ENCODE results near the gene ARFGEF3. TPM values are rescaled to one million over a fixed set of nuclear protein-coding genes. Genes with fewer than 3 reads are reported as not detected.

Gene ARFGEF3
- total RNA-seq, 2 donors from 2014 or later, result 1.7 to 3.7 TPM

DNA sequence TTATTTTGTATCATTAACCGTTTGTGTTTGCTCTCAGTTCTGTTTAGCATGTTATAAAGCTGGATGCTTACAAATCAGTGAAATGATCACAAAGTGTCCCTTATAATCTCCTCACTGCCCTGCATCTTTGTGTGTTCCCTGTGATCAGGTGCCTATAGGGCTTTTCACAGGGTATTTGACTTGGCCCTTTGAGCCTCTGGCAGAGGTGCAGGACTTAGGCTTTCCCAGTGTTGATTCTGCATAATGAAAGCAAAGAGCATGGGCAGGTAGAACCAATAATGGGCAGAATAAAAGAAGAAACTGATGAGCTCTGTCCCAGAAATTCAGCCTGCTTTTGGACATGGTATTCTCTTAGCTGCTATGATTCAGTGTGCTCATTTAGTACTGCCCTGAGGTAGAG is 73.5 kb downstream of the ARFGEF3 start:
- TF ChIP-seq, protein P1, sequence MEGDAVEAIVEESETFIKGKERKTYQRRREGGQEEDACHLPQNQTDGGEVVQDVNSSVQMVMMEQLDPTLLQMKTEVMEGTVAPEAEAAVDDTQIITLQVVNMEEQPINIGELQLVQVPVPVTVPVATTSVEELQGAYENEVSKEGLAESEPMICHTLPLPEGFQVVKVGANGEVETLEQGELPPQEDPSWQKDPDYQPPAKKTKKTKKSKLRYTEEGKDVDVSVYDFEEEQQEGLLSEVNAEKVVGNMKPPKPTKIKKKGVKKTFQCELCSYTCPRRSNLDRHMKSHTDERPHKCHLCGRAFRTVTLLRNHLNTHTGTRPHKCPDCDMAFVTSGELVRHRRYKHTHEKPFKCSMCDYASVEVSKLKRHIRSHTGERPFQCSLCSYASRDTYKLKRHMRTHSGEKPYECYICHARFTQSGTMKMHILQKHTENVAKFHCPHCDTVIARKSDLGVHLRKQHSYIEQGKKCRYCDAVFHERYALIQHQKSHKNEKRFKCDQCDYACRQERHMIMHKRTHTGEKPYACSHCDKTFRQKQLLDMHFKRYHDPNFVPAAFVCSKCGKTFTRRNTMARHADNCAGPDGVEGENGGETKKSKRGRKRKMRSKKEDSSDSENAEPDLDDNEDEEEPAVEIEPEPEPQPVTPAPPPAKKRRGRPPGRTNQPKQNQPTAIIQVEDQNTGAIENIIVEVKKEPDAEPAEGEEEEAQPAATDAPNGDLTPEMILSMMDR (IDR thresholded peaks at IDR 0.05), result no peak
- DNase-seq (ENCODE audit: low spot score), result no peak
- Histone ChIP-seq H3K4me3 (no peak overlapping the region), H3K36me3 (no peaks in the 10 kb centered on the region), H3K27ac (no peak overlapping the region), H3K4me1 (no peaks in the 10 kb centered on the region), H3K9me3 (no peaks in the 10 kb centered on the region), H3K27me3 (no peaks in the 10 kb centered on the region)

DNA sequence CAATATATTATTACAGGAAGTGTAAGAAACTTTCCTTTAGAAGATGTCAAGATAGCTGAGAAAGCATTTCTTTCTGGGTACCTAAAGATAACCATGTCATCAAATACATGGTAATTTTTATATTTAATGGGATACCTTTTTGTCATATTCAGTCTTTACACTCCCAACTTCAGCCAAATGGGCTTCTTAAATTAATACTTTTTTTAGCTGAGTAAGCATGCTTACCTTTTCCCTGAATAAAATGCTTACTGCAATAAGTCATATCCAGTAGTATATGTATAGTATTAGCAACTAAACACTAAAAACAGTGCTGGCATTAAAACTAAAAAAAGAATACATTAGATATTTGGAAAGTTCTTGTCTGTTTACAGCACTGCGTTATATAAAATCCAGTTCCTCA is 74.0 kb downstream of the ARFGEF3 start:
- no peak for DNase-seq (ENCODE audit: low spot score)
- Histone ChIP-seq H3K27ac (no peak overlapping the region), H3K9me3 (no peaks in the 10 kb centered on the region), H3K27me3 (no peaks in the 10 kb centered on the region), H3K4me3 (no peak overlapping the region), H3K4me1 (no peaks in the 10 kb centered on the region), H3K36me3 (no peaks in the 10 kb centered on the region)
- TF ChIP-seq, protein P1 (IDR thresholded peaks at IDR 0.05), result no peak

DNA sequence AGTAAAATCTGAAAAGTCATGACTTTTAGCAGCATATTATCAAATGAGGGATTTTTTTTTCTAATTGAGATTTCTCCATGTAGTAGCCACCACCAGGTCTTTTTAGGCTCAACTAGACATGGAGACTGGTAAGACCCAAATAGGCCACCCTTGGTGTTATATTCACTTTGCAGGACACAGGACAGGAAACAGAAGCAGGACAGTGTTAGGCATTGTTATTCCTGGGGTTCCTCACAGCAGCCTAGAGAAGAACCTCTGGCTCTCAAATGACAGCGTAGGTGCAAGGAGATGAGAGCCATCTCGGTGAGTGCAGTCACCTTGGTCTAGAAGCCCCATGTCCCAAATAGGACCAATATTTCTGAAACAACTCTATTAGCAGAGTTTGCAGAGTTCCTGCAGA is 75.7 kb downstream of the ARFGEF3 start:
- H3K27ac ChIP-seq, result no peak overlapping the region
- H3K27me3 ChIP-seq, result no peaks in the 10 kb centered on the region
- TF ChIP-seq, protein P1 (IDR thresholded peaks at IDR 0.05), result no peak
- H3K9me3 ChIP-seq, result no peaks in the 10 kb centered on the region
- no peaks in the 10 kb centered on the region for H3K36me3 ChIP-seq
- H3K4me3 ChIP-seq, result no peak overlapping the region
- DNase-seq (ENCODE audit: low spot score), result no peak
- no peaks in the 10 kb centered on the region for H3K4me1 ChIP-seq

DNA sequence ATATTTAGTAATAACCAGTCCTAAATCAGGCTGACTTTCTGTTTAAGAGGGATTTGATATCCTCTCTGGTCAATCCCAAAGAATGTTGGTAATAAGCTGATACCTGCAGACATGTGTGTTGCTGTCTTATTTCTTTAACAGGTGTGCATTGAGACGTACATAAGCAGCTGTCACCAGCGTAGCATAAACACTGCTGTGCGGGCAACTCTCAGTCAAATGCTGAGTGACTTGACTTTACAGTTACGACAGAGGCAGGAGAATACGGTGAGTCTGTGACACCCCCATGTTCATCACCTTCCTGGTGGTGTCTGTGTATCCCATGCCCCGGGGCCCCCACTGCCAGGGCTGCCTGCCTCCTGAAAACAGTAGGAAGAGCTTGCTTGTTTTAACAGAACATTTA is 76.6 kb downstream of the ARFGEF3 start:
- Histone ChIP-seq H3K27me3 (no peaks in the 10 kb centered on the region), H3K4me3 (no peak overlapping the region), H3K9me3 (no peaks in the 10 kb centered on the region), H3K4me1 (no peaks in the 10 kb centered on the region), H3K36me3 (no peaks in the 10 kb centered on the region), H3K27ac (no peak overlapping the region)
- TF ChIP-seq, protein P1 (IDR thresholded peaks at IDR 0.05), result no peak
- DNase-seq (ENCODE audit: low spot score), result no peak

DNA sequence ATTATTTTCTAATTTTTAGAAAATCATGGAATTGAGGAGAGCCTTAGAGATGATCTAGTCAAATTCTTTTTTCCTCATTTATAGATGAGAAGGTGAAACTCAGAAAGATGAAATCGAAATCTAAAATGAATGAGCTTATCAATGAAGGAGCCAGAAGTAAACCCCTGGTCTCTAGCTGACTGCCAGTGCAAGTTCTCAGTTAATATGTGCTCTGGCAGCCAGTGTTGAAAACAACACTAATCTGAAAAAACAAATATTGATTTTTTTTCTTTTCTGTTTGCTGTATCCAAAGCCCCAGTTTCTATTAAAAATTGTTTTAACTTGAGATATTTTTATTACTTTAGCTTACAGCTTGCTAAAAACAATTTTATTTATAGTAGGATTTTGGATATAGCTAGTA is 78.0 kb downstream of the ARFGEF3 start:
- DNase-seq (ENCODE audit: low spot score), result no peak
- Histone ChIP-seq H3K27ac (no peak overlapping the region), H3K36me3 (no peaks in the 10 kb centered on the region), H3K4me1 (no peaks in the 10 kb centered on the region), H3K27me3 (no peaks in the 10 kb centered on the region), H3K4me3 (no peak overlapping the region), H3K9me3 (no peaks in the 10 kb centered on the region)
- TF ChIP-seq, protein P1 (IDR thresholded peaks at IDR 0.05), result no peak

DNA sequence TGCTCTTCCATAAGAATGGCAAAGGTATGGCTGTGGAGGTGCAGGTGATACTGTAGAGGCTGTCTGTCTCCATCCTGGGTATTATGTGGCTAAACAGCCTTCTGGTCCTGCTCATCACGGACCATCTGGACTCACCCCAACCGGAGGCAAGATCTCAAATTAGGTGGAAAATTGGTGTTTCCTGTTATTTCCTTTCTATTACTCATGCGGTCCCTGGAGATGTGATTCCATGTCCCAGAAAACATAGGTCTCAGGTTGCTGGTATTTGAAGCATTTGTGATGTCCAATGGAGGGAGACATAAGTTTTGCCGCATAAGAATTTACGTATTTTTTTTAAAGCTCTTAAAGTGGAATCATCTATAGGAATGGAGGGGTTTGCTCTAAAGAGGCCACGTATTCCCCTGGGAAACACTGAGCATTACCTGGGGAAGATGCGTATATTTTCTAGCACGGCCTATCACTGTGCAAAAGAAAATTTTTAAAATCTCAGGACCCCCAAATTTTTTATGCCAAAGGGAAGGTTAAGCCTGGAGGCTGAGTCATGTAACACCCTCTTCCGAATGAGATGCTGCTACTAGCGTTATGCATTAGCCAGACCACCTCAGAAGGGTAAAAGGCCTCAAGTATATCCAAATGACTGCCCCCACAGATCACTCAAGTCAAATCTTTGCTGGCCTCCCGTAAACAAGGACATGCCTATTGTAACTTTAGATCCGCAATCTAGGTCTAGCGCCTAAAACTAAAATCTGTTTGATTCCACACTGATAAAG is 78.9 kb downstream of the ARFGEF3 start:
- Histone ChIP-seq H3K27ac (no peak overlapping the region), H3K27me3 (no peaks in the 10 kb centered on the region), H3K9me3 (no peaks in the 10 kb centered on the region), H3K36me3 (no peaks in the 10 kb centered on the region), H3K4me3 (no peak overlapping the region), H3K4me1 (no peaks in the 10 kb centered on the region)
- no peak for DNase-seq (ENCODE audit: low spot score)
- TF ChIP-seq, protein P1 (IDR thresholded peaks at IDR 0.05), result no peak

Measured in right atrium auricular region (tissue), 2 donors.